PC-3 (cell line): ENCODE measurements around the gene OTOP1. TPM values are rescaled to one million over a fixed set of nuclear protein-coding genes. Genes with fewer than 3 reads are reported as not detected.
A peak's percentile ranks its signal among the peaks of the same experiment; 100 is the strongest.
"Not testable (repeated sequence)": the region's sequence is repeated elsewhere in the genome, so short reads cannot be mapped to it uniquely, and the experiment has no call there.

ENCODE experiments used
- ATAC-seq: fragments of 200-7000 bp; cut with Tn5 transposase; 2 replicates; pipeline ENCODE4 v1.9.1; 2020; ENCODE audit warnings: mild to moderate bottlenecking, moderate library complexity
- BruUV-seq: library from RNA; stranded (reverse); fragments of 400-500 nt; replicated peaks from 2 replicates; lab custom pipeline; 2021; lab: Mats Ljungman, UMichigan
- CTCF ChIA-PET: fragments of 300-600 bp; sonication (Branson Sonifier 250); formaldehyde crosslinking; loops from one replicate; lab custom pipeline; 2022; ENCODE audit warnings: antibody characterized with exemption; lab: Charles Lee
- POLR2A ChIA-PET: fragments of 300-600 bp; sonication (Branson Sonifier 250); formaldehyde crosslinking; loops from one replicate; lab custom pipeline; 2022; ENCODE audit warnings: antibody characterized with exemption; ENCODE audit not compliant: unreplicated experiment; lab: Charles Lee
- DNase-seq: peaks from one replicate; pipeline ENCODE4 v3.0.0-alpha.2; 2015
- H2AFZ ChIP-seq: fragments of 300-600 bp; sonication (generic); 2 replicates; pipeline ENCODE4 v1.6.0; 2016; ENCODE audit warnings: antibody characterized with exemption, low read length
- H3F3A ChIP-seq: fragments of 300-600 bp; sonication (generic); one replicate; pipeline ENCODE4 v1.6.0; 2017; ENCODE audit warnings: antibody characterized with exemption, low read length, control low read depth, mild to moderate bottlenecking; ENCODE audit not compliant: unreplicated experiment
- H3K27ac ChIP-seq: fragments of 300-600 bp; sonication (generic); 2 replicates; pipeline ENCODE4 v1.5.1; 2016; ENCODE audit warnings: mild to moderate bottlenecking, low read length
- H3K27me3 ChIP-seq: fragments of 300-600 bp; sonication (generic); 2 replicates; pipeline ENCODE4 v1.6.1; 2016; ENCODE audit warnings: low read length, mixed read lengths
- H3K36me3 ChIP-seq: fragments of 300-600 bp; sonication (generic); 2 replicates; pipeline ENCODE4 v1.6.1; 2016; ENCODE audit warnings: low read depth, mixed run types, low read length, mixed read lengths
- H3K4me1 ChIP-seq: fragments of 300-600 bp; sonication (generic); 2 replicates; pipeline ENCODE4 v1.5.1; 2016; ENCODE audit warnings: low read length; ENCODE audit not compliant: insufficient read depth
- H3K4me2 ChIP-seq: fragments of 300-600 bp; sonication (generic); 2 replicates; pipeline ENCODE4 v1.6.0; 2016; ENCODE audit warnings: low read length
- H3K4me3 ChIP-seq: fragments of 300-600 bp; sonication (generic); 2 replicates; pipeline ENCODE4 v1.5.1; 2016; ENCODE audit warnings: mild to moderate bottlenecking, low read length, mixed read lengths
- H3K79me2 ChIP-seq: fragments of 300-600 bp; sonication (generic); 2 replicates; pipeline ENCODE4 v1.6.1; 2017; ENCODE audit warnings: low read length, mixed read lengths
- H3K9ac ChIP-seq: fragments of 300-600 bp; sonication (generic); 2 replicates; pipeline ENCODE4 v1.6.0; 2016; ENCODE audit warnings: mild to moderate bottlenecking, low read length
- H3K9me2 ChIP-seq: fragments of 300-600 bp; sonication (generic); replicated peaks from 2 replicates; pipeline ENCODE4 v1.6.1; 2016; ENCODE audit warnings: mixed run types, low read length, mixed read lengths
- H3K9me3 ChIP-seq: fragments of 300-600 bp; sonication (generic); 2 replicates; pipeline ENCODE4 v1.6.1; 2016; ENCODE audit warnings: low read length, mixed read lengths
- H4K20me1 ChIP-seq: fragments of 300-600 bp; sonication (generic); 2 replicates; pipeline ENCODE4 v1.6.1; 2016; ENCODE audit warnings: low read length, mixed read lengths
- EZH2 ChIP-seq: fragments of 300-600 bp; sonication (generic); IDR thresholded peaks from one replicate; pipeline ENCODE4 v1.6.1; 2017; ENCODE audit warnings: antibody characterized with exemption, mild to moderate bottlenecking, low read length; ENCODE audit not compliant: unreplicated experiment
- EZH2phosphoT487 ChIP-seq: fragments of 300-600 bp; sonication (generic); IDR thresholded peaks from 2 replicates; pipeline ENCODE4 v1.6.1; 2018; ENCODE audit warnings: mild to moderate bottlenecking, antibody characterized with exemption, low read length, borderline replicate concordance
- intact Hi-C: fragments of 100-400 bp; cut with micrococcal nuclease; formaldehyde crosslinking; loops from 2 replicates; pipeline ENCODE4 v1.9.0; 2023
- total RNA-seq: library from RNA; depleted of rRNA; stranded (reverse); fragments of >200 nt; gene quantifications from 2 replicates; pipeline ENCODE4 v1.2.3, GENCODE V29; 2014
- TF ChIP-seq, protein P1 (sequence below): fragments of 300-600 bp; sonication (generic); conservative IDR thresholded peaks from 2 replicates; pipeline ENCODE4 v1.5.1; 2017; ENCODE audit warnings: antibody characterized with exemption, low read depth, mild to moderate bottlenecking, low read length

OTOP1 gene
- total RNA-seq, 1 experiment from 2014 or later, result not detected

GRCh38 chr4:4225915-4226605, 669 bp downstream of the OTOP1 start:
- no peak overlapping the region for H3K27ac ChIP-seq
- no peak for ATAC-seq
- no peak for TF ChIP-seq EZH2
- no peak for TF ChIP-seq EZH2phosphoT487
- TF ChIP-seq, protein P1, sequence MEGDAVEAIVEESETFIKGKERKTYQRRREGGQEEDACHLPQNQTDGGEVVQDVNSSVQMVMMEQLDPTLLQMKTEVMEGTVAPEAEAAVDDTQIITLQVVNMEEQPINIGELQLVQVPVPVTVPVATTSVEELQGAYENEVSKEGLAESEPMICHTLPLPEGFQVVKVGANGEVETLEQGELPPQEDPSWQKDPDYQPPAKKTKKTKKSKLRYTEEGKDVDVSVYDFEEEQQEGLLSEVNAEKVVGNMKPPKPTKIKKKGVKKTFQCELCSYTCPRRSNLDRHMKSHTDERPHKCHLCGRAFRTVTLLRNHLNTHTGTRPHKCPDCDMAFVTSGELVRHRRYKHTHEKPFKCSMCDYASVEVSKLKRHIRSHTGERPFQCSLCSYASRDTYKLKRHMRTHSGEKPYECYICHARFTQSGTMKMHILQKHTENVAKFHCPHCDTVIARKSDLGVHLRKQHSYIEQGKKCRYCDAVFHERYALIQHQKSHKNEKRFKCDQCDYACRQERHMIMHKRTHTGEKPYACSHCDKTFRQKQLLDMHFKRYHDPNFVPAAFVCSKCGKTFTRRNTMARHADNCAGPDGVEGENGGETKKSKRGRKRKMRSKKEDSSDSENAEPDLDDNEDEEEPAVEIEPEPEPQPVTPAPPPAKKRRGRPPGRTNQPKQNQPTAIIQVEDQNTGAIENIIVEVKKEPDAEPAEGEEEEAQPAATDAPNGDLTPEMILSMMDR, result no peak
- POLR2A ChIA-PET, result no interaction called here
- H3K9me3 ChIP-seq, result no peaks in the 10 kb centered on the region
- H3K36me3 ChIP-seq, result no peaks in the 10 kb centered on the region
- no TSS peak for BruUV-seq
- intact Hi-C loops, result no loop called here
- CTCF ChIA-PET, result no interaction called here
- no peaks in the 10 kb centered on the region for H3K9me2 ChIP-seq
- no peaks in the 10 kb centered on the region for H3K4me1 ChIP-seq
- no peaks in the 10 kb centered on the region for H4K20me1 ChIP-seq
- no peak for DNase-seq
- H3K4me3 ChIP-seq, result no peak overlapping the region
- no peaks in the 10 kb centered on the region for H3F3A ChIP-seq
- no peaks in the 10 kb centered on the region for H3K79me2 ChIP-seq
- peaks cover 17% of the 10 kb centered on the region for H3K27me3 ChIP-seq
- H3K4me2 ChIP-seq, result no peak overlapping the region
- no peak overlapping the region for H3K9ac ChIP-seq
- no peak overlapping the region for H2AFZ ChIP-seq

- Histone ChIP-seq H3K9me3 (no peaks in the 10 kb centered on the region), H4K20me1 (no peaks in the 10 kb centered on the region), H3K79me2 (no peaks in the 10 kb centered on the region), H3K27me3 (peaks cover 9% of the 10 kb centered on the region; the same call in 1 of the 2 replicates), H3K27ac (no peak overlapping the region), H3K36me3 (no peaks in the 10 kb centered on the region), H3K4me1 (no peaks in the 10 kb centered on the region), H3K9ac (no peak overlapping the region), H3K4me2 (no peak overlapping the region), H3F3A (no peaks in the 10 kb centered on the region), H2AFZ (no peak overlapping the region), H3K4me3 (no peak overlapping the region), H3K9me2 (no peaks in the 10 kb centered on the region)
- ATAC-seq (no peak), DNase-seq (no peak)
- POLR2A ChIA-PET, result no interaction called here
- no peak for TF ChIP-seq EZH2
- TF ChIP-seq, protein P1, result no peak
- no peak for TF ChIP-seq EZH2phosphoT487
- BruUV-seq, result no TSS peak
- intact Hi-C loops, result no loop called here
- CTCF ChIA-PET, result no interaction called here
These were observed 9.6 kb downstream of the OTOP1 start for GRCh38 chr4:4217113-4217512.

GRCh38 chr4:4216648-4217047, 10.1 kb downstream of the OTOP1 start:
- ATAC-seq, result no peak

GRCh38 chr4:4213674-4214073, 13.1 kb downstream of the OTOP1 start:
- POLR2A ChIA-PET, H3K4me1 ChIP-seq, H3K4me3 ChIP-seq, H3K27ac ChIP-seq, H3K9me3 ChIP-seq, H3K79me2 ChIP-seq, H3K9me2 ChIP-seq, CTCF ChIA-PET, H3K36me3 ChIP-seq, intact Hi-C loops, DNase-seq, H2AFZ ChIP-seq, ATAC-seq, H4K20me1 ChIP-seq, H3K4me2 ChIP-seq, H3F3A ChIP-seq, BruUV-seq, H3K9ac ChIP-seq: not testable (repeated sequence)
- peaks cover 20% of the 10 kb centered on the region; the same call in 1 of the 2 replicates for H3K27me3 ChIP-seq

More at GRCh38 chr4:4216648-4217047, 10.1 kb downstream of the OTOP1 start:
- Histone ChIP-seq H3K27me3 (peaks cover 9% of the 10 kb centered on the region; the same call in 1 of the 2 replicates), H4K20me1 (no peaks in the 10 kb centered on the region), H3F3A (no peaks in the 10 kb centered on the region), H3K4me3 (no peak overlapping the region), H2AFZ (no peak overlapping the region), H3K9ac (no peak overlapping the region), H3K9me3 (no peaks in the 10 kb centered on the region), H3K4me1 (no peaks in the 10 kb centered on the region), H3K36me3 (no peaks in the 10 kb centered on the region), H3K9me2 (no peaks in the 10 kb centered on the region), H3K4me2 (no peak overlapping the region), H3K79me2 (no peaks in the 10 kb centered on the region), H3K27ac (no peak overlapping the region)
- BruUV-seq, result no TSS peak
- ChIA-PET POLR2A (no interaction called here), CTCF (no interaction called here)
- TF ChIP-seq EZH2, result no peak
- TF ChIP-seq, protein P1, result no peak
- no peak for TF ChIP-seq EZH2phosphoT487
- intact Hi-C loops, result no loop called here
- DNase-seq, result peak; percentile 34
